ENCODE measurements around the gene MOCS1. TPM values are rescaled to one million over a fixed set of nuclear protein-coding genes. Genes with fewer than 3 reads are reported as not detected.

MOCS1 gene
- total and polyA plus RNA-seq, 4 donors: 6.7 to 36.2 (median 29.2) TPM

GRCh38 chr6:39907871-39908575 is 26.2 kb downstream of the MOCS1 start (continued):
- TF ChIP-seq CTCF (IDR thresholded peaks at IDR 0.05; ENCODE audit: low read depth, low read length, missing input control): no peak
- no peak for TF ChIP-seq JUND (IDR thresholded peaks at IDR 0.05)
- TF ChIP-seq SP1 (IDR thresholded peaks at IDR 0.05): no peak
- TF ChIP-seq ATF3 (IDR thresholded peaks at IDR 0.05): no peak
- no peak for TF ChIP-seq RXRA (IDR thresholded peaks at IDR 0.05)
- TF ChIP-seq FOXA2 (IDR thresholded peaks at IDR 0.05): no peak
- no peak for TF ChIP-seq FOXA1 (IDR thresholded peaks at IDR 0.05)
- TF ChIP-seq TAF1 (conservative IDR thresholded peaks at IDR 0.05): no peak
- no peak for TF ChIP-seq EGR1 (IDR thresholded peaks at IDR 0.05; ENCODE audit: low read depth in 2 of 2)
- TF ChIP-seq GABPA (IDR thresholded peaks at IDR 0.05 in 1 of 2, conservative IDR thresholded peaks at IDR 0.05 in 1 of 2): no peak
- no peak for TF ChIP-seq RAD21 (IDR thresholded peaks at IDR 0.05)

- WGBS: 62% methylated on average over 13 of the region's 13 CpGs
- Histone ChIP-seq H3K9me3 (ENCODE audit: control insufficient read depth in 4 of 4, low read length in 3 of 4) (no peaks in the 10 kb centered on the region), H3K4me3 (ENCODE audit: low read depth in 1 of 3, low read length in 3 of 3) (no peak overlapping the region), H3K27me3 (ENCODE audit: control insufficient read depth in 4 of 4, insufficient read depth in 4 of 4, low read length in 3 of 4) (no peaks in the 10 kb centered on the region), H3K4me1 (ENCODE audit: control insufficient read depth in 4 of 4, insufficient read depth in 4 of 4, low read length in 3 of 4) (peaks cover 3 to 21% (median 10%) of the 10 kb centered on the region in 4 donors), H3K9ac (ENCODE audit: low read depth in 1 of 2, low read length in 2 of 2) (no peak overlapping the region), H3K36me3 (ENCODE audit: control insufficient read depth in 4 of 4, insufficient read depth in 3 of 4, low read depth in 1 of 4, low read length in 3 of 4) (peaks cover 3 to 26% (median 16%) of the 10 kb centered on the region in 4 donors), H3K27ac (ENCODE audit: low read depth in 1 of 2, low read length in 2 of 2) (no peak overlapping the region)
- peak; percentile 69 for TF ChIP-seq REST (IDR thresholded peaks at IDR 0.05)
- TF ChIP-seq EGR1 (IDR thresholded peaks at IDR 0.05; ENCODE audit: low read depth in 2 of 2): no peak
- no peak for DNase-seq (ENCODE audit: low spot score)
Measured at GRCh38 chr6:39906318-39906761, 27.9 kb downstream of the MOCS1 start.

GRCh38 chr6:39905640-39905975 is 28.7 kb downstream of the MOCS1 start:
- no peak overlapping the region for H3K9ac ChIP-seq (ENCODE audit: low read depth in 1 of 2, low read length in 2 of 2)
- TF ChIP-seq HNF4G (IDR thresholded peaks at IDR 0.05) (no peak), NR2F2 (IDR thresholded peaks at IDR 0.05) (no peak), JUND (IDR thresholded peaks at IDR 0.05) (no peak)
- H3K27me3 ChIP-seq (ENCODE audit: control insufficient read depth in 4 of 4, insufficient read depth in 4 of 4, low read length in 3 of 4): no peaks in the 10 kb centered on the region
- H3K4me3 ChIP-seq (ENCODE audit: low read depth in 1 of 3, low read length in 3 of 3): no peak overlapping the region
- no peak for DNase-seq (ENCODE audit: low spot score)
- peaks cover 3 to 25% (median 12%) of the 10 kb centered on the region in 4 donors for H3K4me1 ChIP-seq (ENCODE audit: control insufficient read depth in 4 of 4, insufficient read depth in 4 of 4, low read length in 3 of 4)
- H3K27ac ChIP-seq (ENCODE audit: low read depth in 1 of 2, low read length in 2 of 2): no peak overlapping the region
- no peaks in the 10 kb centered on the region for H3K9me3 ChIP-seq (ENCODE audit: control insufficient read depth in 4 of 4, low read length in 3 of 4)
- WGBS: 88% methylated on average over 4 of the region's 4 CpGs
- peaks cover 3 to 26% (median 15%) of the 10 kb centered on the region in 4 donors for H3K36me3 ChIP-seq (ENCODE audit: control insufficient read depth in 4 of 4, insufficient read depth in 3 of 4, low read depth in 1 of 4, low read length in 3 of 4)

All from liver (tissue), 9 donors.